DND-41 (cell line): ENCODE data around the gene FCRL4.

Source experiments
- CTCF ChIP-seq: IDR thresholded peaks from 2 replicates; pipeline ENCODE4 v1.5.1; 2012; ENCODE audit warnings: borderline replicate concordance, low read length, moderate library complexity, mild to moderate bottlenecking; ENCODE audit not compliant: poor library complexity, severe bottlenecking; ENCODE audit errors: extremely low read depth
- EZH2 ChIP-seq: IDR thresholded peaks from 3 replicates; pipeline ENCODE4 v1.6.1; 2012; ENCODE audit warnings: borderline replicate concordance, low read depth, mild to moderate bottlenecking, moderate library complexity, low read length, inconsistent platforms; ENCODE audit not compliant: severe bottlenecking

GRCh38 chr1:157540160-157540748 lies 57.6 kb downstream of the FCRL4 start:
- TF ChIP-seq EZH2 (peak; percentile 22), CTCF (no peak)
